ENCODE results near the gene SARNP.

SARNP gene

GRCh38 chr12:55728186-55728938 lies 89.2 kb downstream of the SARNP start:
- peaks cover 55% of the 10 kb centered on the region for H3K4me1 ChIP-seq (ENCODE audit: insufficient read depth, low read length)
- no peaks in the 10 kb centered on the region for H3K9me3 ChIP-seq (ENCODE audit: low read length)
- peaks cover 36% of the 10 kb centered on the region for H3K36me3 ChIP-seq (ENCODE audit: insufficient read depth, low read length)
- H3K9ac ChIP-seq (ENCODE audit: low read length), result peak overlapping the region; percentile 91
- no peaks in the 10 kb centered on the region for H3K27me3 ChIP-seq (ENCODE audit: control insufficient read depth in 1 of 2, insufficient read depth in 2 of 2, low read length in 2 of 2)
- H3K27ac ChIP-seq (ENCODE audit: low read depth, low read length), result peak overlapping the region; percentile 98
- H3K4me3 ChIP-seq (ENCODE audit: low read depth in 1 of 2, low read length in 2 of 2), result peak overlapping the region; percentile 83 to 97

- H3K9ac ChIP-seq (ENCODE audit: low read length), result peak overlapping the region; percentile 91
- peak overlapping the region; percentile 98 for H3K27ac ChIP-seq (ENCODE audit: low read depth, low read length)
- H3K36me3 ChIP-seq (ENCODE audit: insufficient read depth, low read length), result peaks cover 36% of the 10 kb centered on the region
- H3K27me3 ChIP-seq (ENCODE audit: control insufficient read depth in 1 of 2, insufficient read depth in 2 of 2, low read length in 2 of 2), result no peaks in the 10 kb centered on the region
- peaks cover 55% of the 10 kb centered on the region for H3K4me1 ChIP-seq (ENCODE audit: insufficient read depth, low read length)
- no peaks in the 10 kb centered on the region for H3K9me3 ChIP-seq (ENCODE audit: low read length)
- peak overlapping the region; percentile 83 to 97 for H3K4me3 ChIP-seq (ENCODE audit: low read depth in 1 of 2, low read length in 2 of 2)
Measured at GRCh38 chr12:55727643-55728185, 89.8 kb downstream of the SARNP start.

GRCh38 chr12:55726971-55727370 lies 90.6 kb downstream of the SARNP start:
- Histone ChIP-seq H3K9ac (ENCODE audit: low read length) (peak overlapping the region; percentile 91), H3K27me3 (ENCODE audit: control insufficient read depth in 1 of 2, insufficient read depth in 2 of 2, low read length in 2 of 2) (no peaks in the 10 kb centered on the region), H3K9me3 (ENCODE audit: low read length) (no peaks in the 10 kb centered on the region), H3K4me1 (ENCODE audit: insufficient read depth, low read length) (peaks cover 55% of the 10 kb centered on the region), H3K27ac (ENCODE audit: low read depth, low read length) (peak overlapping the region; percentile 98), H3K4me3 (ENCODE audit: low read depth in 1 of 2, low read length in 2 of 2) (peak overlapping the region; percentile 83 to 97), H3K36me3 (ENCODE audit: insufficient read depth, low read length) (peaks cover 36% of the 10 kb centered on the region)

- Histone ChIP-seq H3K36me3 (ENCODE audit: insufficient read depth, low read length) (peaks cover 36% of the 10 kb centered on the region), H3K27ac (ENCODE audit: low read depth, low read length) (peak overlapping the region; percentile 52), H3K4me1 (ENCODE audit: insufficient read depth, low read length) (peaks cover 62% of the 10 kb centered on the region), H3K4me3 (ENCODE audit: low read depth in 1 of 2, low read length in 2 of 2) (no peak overlapping the region), H3K9me3 (ENCODE audit: low read length) (no peaks in the 10 kb centered on the region), H3K9ac (ENCODE audit: low read length) (no peak overlapping the region), H3K27me3 (ENCODE audit: control insufficient read depth in 1 of 2, insufficient read depth in 2 of 2, low read length in 2 of 2) (no peaks in the 10 kb centered on the region)
Measured at GRCh38 chr12:55725556-55725955, 92.0 kb downstream of the SARNP start.

- Histone ChIP-seq H3K4me1 (ENCODE audit: insufficient read depth, low read length) (peaks cover 63% of the 10 kb centered on the region), H3K4me3 (ENCODE audit: low read depth in 1 of 2, low read length in 2 of 2) (no peak overlapping the region), H3K27me3 (ENCODE audit: control insufficient read depth in 1 of 2, insufficient read depth in 2 of 2, low read length in 2 of 2) (no peaks in the 10 kb centered on the region), H3K9me3 (ENCODE audit: low read length) (no peaks in the 10 kb centered on the region), H3K36me3 (ENCODE audit: insufficient read depth, low read length) (peaks cover 36% of the 10 kb centered on the region), H3K27ac (ENCODE audit: low read depth, low read length) (peak overlapping the region; percentile 52), H3K9ac (ENCODE audit: low read length) (no peak overlapping the region)
Measured at GRCh38 chr12:55724940-55725309, 92.6 kb downstream of the SARNP start.

- peaks cover 36% of the 10 kb centered on the region for H3K36me3 ChIP-seq (ENCODE audit: insufficient read depth, low read length)
- H3K9me3 ChIP-seq (ENCODE audit: low read length), result no peaks in the 10 kb centered on the region
- H3K27ac ChIP-seq (ENCODE audit: low read depth, low read length), result peak overlapping the region; percentile 52
- peak overlapping the region; percentile 8 for H3K9ac ChIP-seq (ENCODE audit: low read length)
- H3K4me1 ChIP-seq (ENCODE audit: insufficient read depth, low read length), result peaks cover 69% of the 10 kb centered on the region
- H3K4me3 ChIP-seq (ENCODE audit: low read depth in 1 of 2, low read length in 2 of 2), result peak overlapping the region in 1 of 2 donors; percentile 11
- H3K27me3 ChIP-seq (ENCODE audit: control insufficient read depth in 1 of 2, insufficient read depth in 2 of 2, low read length in 2 of 2), result no peaks in the 10 kb centered on the region
Measured at GRCh38 chr12:55724226-55724939, 93.1 kb downstream of the SARNP start.

- Histone ChIP-seq H3K4me3 (ENCODE audit: low read depth in 1 of 2, low read length in 2 of 2) (peak overlapping the region in 1 of 2 donors; percentile 11), H3K9ac (ENCODE audit: low read length) (peak overlapping the region; percentile 8)
Measured at GRCh38 chr12:55723516-55724225, 93.9 kb downstream of the SARNP start.

GRCh38 chr12:55722948-55723347 lies 94.6 kb downstream of the SARNP start:
- Histone ChIP-seq H3K27ac (ENCODE audit: low read depth, low read length) (no peak overlapping the region), H3K27me3 (ENCODE audit: control insufficient read depth in 1 of 2, insufficient read depth in 2 of 2, low read length in 2 of 2) (no peaks in the 10 kb centered on the region), H3K4me3 (ENCODE audit: low read depth in 1 of 2, low read length in 2 of 2) (no peak overlapping the region), H3K4me1 (ENCODE audit: insufficient read depth, low read length) (peaks cover 83% of the 10 kb centered on the region), H3K36me3 (ENCODE audit: insufficient read depth, low read length) (peaks cover 36% of the 10 kb centered on the region), H3K9ac (ENCODE audit: low read length) (no peak overlapping the region), H3K9me3 (ENCODE audit: low read length) (no peaks in the 10 kb centered on the region)

More at GRCh38 chr12:55723516-55724225, 93.9 kb downstream of the SARNP start:
- H3K36me3 ChIP-seq (ENCODE audit: insufficient read depth, low read length), result peaks cover 36% of the 10 kb centered on the region
- peaks cover 76% of the 10 kb centered on the region for H3K4me1 ChIP-seq (ENCODE audit: insufficient read depth, low read length)
- no peaks in the 10 kb centered on the region for H3K27me3 ChIP-seq (ENCODE audit: control insufficient read depth in 1 of 2, insufficient read depth in 2 of 2, low read length in 2 of 2)
- peak overlapping the region; percentile 52 for H3K27ac ChIP-seq (ENCODE audit: low read depth, low read length)
- no peaks in the 10 kb centered on the region for H3K9me3 ChIP-seq (ENCODE audit: low read length)

- peaks cover 84% of the 10 kb centered on the region for H3K4me1 ChIP-seq (ENCODE audit: insufficient read depth, low read length)
- H3K27me3 ChIP-seq (ENCODE audit: control insufficient read depth in 1 of 2, insufficient read depth in 2 of 2, low read length in 2 of 2), result no peaks in the 10 kb centered on the region
- peak overlapping the region; percentile 46 for H3K9ac ChIP-seq (ENCODE audit: low read length)
- peak overlapping the region; percentile 99 for H3K27ac ChIP-seq (ENCODE audit: low read depth, low read length)
- no peaks in the 10 kb centered on the region for H3K9me3 ChIP-seq (ENCODE audit: low read length)
- peaks cover 30% of the 10 kb centered on the region for H3K36me3 ChIP-seq (ENCODE audit: insufficient read depth, low read length)
- peak overlapping the region in 1 of 2 donors; percentile 44 for H3K4me3 ChIP-seq (ENCODE audit: low read depth in 1 of 2, low read length in 2 of 2)
Measured at GRCh38 chr12:55721601-55722213, 95.8 kb downstream of the SARNP start.

- no peaks in the 10 kb centered on the region for H3K9me3 ChIP-seq (ENCODE audit: low read length)
- H3K4me1 ChIP-seq (ENCODE audit: insufficient read depth, low read length), result peaks cover 80% of the 10 kb centered on the region
- no peaks in the 10 kb centered on the region for H3K27me3 ChIP-seq (ENCODE audit: control insufficient read depth in 1 of 2, insufficient read depth in 2 of 2, low read length in 2 of 2)
- peak overlapping the region; percentile 47 for H3K9ac ChIP-seq (ENCODE audit: low read length)
- H3K27ac ChIP-seq (ENCODE audit: low read depth, low read length), result peak overlapping the region; percentile 99
- H3K36me3 ChIP-seq (ENCODE audit: insufficient read depth, low read length), result peaks cover 22% of the 10 kb centered on the region
- H3K4me3 ChIP-seq (ENCODE audit: low read depth in 1 of 2, low read length in 2 of 2), result peak overlapping the region in 1 of 2 donors; percentile 44
Measured at GRCh38 chr12:55720894-55721444, 96.6 kb downstream of the SARNP start.

All from muscle layer of colon (tissue), 2 donors.